ENCODE data around the gene UBR4. TPM values are rescaled to one million over a fixed set of nuclear protein-coding genes. Genes with fewer than 3 reads are reported as not detected.

The UBR4 gene
- total RNA-seq, 6 experiments from 2014 or later = 73.0 to 132 (median 90.1) TPM

- Histone ChIP-seq H3K27ac (no peak overlapping the region), H3K4me3 (no peak overlapping the region), H3K4me1 (peaks cover 0 to 33% (median 13%) of the 10 kb centered on the region in 4 donors), H3K36me3 (peaks cover 11 to 81% (median 39%) of the 10 kb centered on the region in 4 donors), H3K27me3 (no peaks in the 10 kb centered on the region), H3K9me3 (no peaks in the 10 kb centered on the region)
- DNase-seq (no peak), ATAC-seq (peak in 1 of 4 donors; percentile 10)
- intact Hi-C loops (cut with DNase I) = loop anchor here in 1 of 2 donors (10.0 kb wide), 1 partner anchor 177 kb away; no protein-coding TSS in a partner anchor
- 54% methylated on average over 8 of the region's 8 CpGs for WGBS (ENCODE audit: insufficient coverage, low coverage, low lambda C conversion rate, missing lambda C conversion rate)
- no peak for TF ChIP-seq POLR2A (IDR thresholded peaks at IDR 0.05)
- TF ChIP-seq, protein P1, sequence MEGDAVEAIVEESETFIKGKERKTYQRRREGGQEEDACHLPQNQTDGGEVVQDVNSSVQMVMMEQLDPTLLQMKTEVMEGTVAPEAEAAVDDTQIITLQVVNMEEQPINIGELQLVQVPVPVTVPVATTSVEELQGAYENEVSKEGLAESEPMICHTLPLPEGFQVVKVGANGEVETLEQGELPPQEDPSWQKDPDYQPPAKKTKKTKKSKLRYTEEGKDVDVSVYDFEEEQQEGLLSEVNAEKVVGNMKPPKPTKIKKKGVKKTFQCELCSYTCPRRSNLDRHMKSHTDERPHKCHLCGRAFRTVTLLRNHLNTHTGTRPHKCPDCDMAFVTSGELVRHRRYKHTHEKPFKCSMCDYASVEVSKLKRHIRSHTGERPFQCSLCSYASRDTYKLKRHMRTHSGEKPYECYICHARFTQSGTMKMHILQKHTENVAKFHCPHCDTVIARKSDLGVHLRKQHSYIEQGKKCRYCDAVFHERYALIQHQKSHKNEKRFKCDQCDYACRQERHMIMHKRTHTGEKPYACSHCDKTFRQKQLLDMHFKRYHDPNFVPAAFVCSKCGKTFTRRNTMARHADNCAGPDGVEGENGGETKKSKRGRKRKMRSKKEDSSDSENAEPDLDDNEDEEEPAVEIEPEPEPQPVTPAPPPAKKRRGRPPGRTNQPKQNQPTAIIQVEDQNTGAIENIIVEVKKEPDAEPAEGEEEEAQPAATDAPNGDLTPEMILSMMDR (IDR thresholded peaks at IDR 0.05) = no peak
These were observed 118.7 kb downstream of the UBR4 start for GRCh38 chr1:19091196-19091953.

- Histone ChIP-seq H3K36me3 (peaks cover 6 to 77% (median 34%) of the 10 kb centered on the region in 4 donors), H3K9me3 (no peaks in the 10 kb centered on the region), H3K4me3 (no peak overlapping the region), H3K27me3 (no peaks in the 10 kb centered on the region), H3K4me1 (peaks cover 0 to 39% (median 16%) of the 10 kb centered on the region in 4 donors), H3K27ac (no peak overlapping the region)
- TF ChIP-seq, protein P1 (IDR thresholded peaks at IDR 0.05) = no peak
- TF ChIP-seq POLR2A (IDR thresholded peaks at IDR 0.05) = no peak
- WGBS (ENCODE audit: insufficient coverage, low coverage, low lambda C conversion rate, missing lambda C conversion rate) = 82% methylated on average over 4 of the region's 4 CpGs
- ATAC-seq (no peak), DNase-seq (no peak)
- intact Hi-C loops (cut with DNase I) = no loop called here
These were observed 120.5 kb downstream of the UBR4 start for GRCh38 chr1:19089524-19089923.

DNA sequence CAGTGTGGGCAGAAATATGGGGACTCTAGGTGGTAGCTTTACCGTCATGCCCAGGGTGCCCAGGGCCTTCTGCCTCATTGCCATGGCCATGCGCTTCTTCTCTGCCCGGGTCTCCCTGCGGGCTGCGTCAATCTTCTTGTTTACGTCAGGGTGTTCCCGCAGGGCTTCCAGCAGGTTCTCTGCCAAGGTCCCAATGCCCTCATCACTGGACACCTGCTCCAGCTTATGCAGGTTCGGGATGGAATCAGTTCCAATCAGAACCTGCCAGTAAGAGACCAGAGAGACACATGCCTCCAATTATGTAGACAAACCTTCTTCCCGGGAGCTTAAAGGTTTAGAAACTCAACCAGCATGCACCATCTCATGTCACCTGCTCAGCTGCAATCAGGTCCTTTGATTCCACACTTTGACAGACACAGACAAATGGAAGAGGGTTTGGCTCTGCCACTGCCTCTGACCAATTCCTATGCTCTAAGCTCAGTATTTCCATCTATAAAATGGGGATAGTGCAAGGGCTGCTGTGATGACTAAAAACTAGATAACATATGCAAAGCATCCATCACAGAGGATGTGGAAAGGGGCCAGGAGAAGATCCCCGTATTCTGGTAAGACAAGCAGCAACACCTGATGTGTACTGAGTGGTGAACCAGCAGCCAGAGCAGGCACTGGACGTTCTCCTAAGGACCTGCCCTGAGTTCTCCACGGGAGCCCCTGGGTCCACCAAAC lies 121.2 kb downstream of the UBR4 start:
- H3K36me3 ChIP-seq = peaks cover 0 to 77% (median 35%) of the 10 kb centered on the region in 4 donors
- DNase-seq (no peak), ATAC-seq (no peak)
- H3K27me3 ChIP-seq = no peaks in the 10 kb centered on the region
- intact Hi-C loops (cut with DNase I) = no loop called here
- TF ChIP-seq POLR2A (IDR thresholded peaks at IDR 0.05) = no peak
- TF ChIP-seq, protein P1 (IDR thresholded peaks at IDR 0.05) = no peak
- H3K27ac ChIP-seq = no peak overlapping the region
- H3K9me3 ChIP-seq = no peaks in the 10 kb centered on the region
- 79% methylated on average over 6 of the region's 12 CpGs for WGBS (ENCODE audit: insufficient coverage, low coverage, low lambda C conversion rate, missing lambda C conversion rate)
- H3K4me1 ChIP-seq = peaks cover 0 to 39% (median 16%) of the 10 kb centered on the region in 4 donors
- no peak overlapping the region for H3K4me3 ChIP-seq

- TF ChIP-seq, protein P1 (IDR thresholded peaks at IDR 0.05) = no peak
- no peak for TF ChIP-seq POLR2A (IDR thresholded peaks at IDR 0.05)
- Histone ChIP-seq H3K9me3 (no peaks in the 10 kb centered on the region), H3K4me3 (no peak overlapping the region), H3K36me3 (peaks cover 0 to 77% (median 37%) of the 10 kb centered on the region in 4 donors), H3K27ac (peak overlapping the region in 1 of 3 donors; percentile 10), H3K4me1 (peaks cover 0 to 39% (median 16%) of the 10 kb centered on the region in 4 donors), H3K27me3 (no peaks in the 10 kb centered on the region)
- no peak for DNase-seq
- ATAC-seq = no peak
- intact Hi-C loops (cut with DNase I) = no loop called here
- 62% methylated on average over 4 of the region's 9 CpGs for WGBS (ENCODE audit: insufficient coverage, low coverage, low lambda C conversion rate, missing lambda C conversion rate)
These were observed 122.1 kb downstream of the UBR4 start for GRCh38 chr1:19087737-19088594.
